Prostate gland (tissue), 2 donors: Measurements from ENCODE around the gene L3MBTL4.

ENCODE experiments used
- CTCF ChIP-seq, 4 experiments: fragments of 200-600 bp in 2 of 4; fragments of 450-650 bp in 2 of 4; sonication (generic) in 2 of 4; IDR thresholded peaks; 1 replicate in 3 of 4; 2 replicates in 1 of 4; pipeline ENCODE4 v1.5.1; 2016 to 2019; ENCODE audit warnings: antibody characterized with exemption in 4 of 4, mild to moderate bottlenecking in 2 of 4, moderate library complexity in 2 of 4
- POLR2A ChIP-seq: fragments of 450-650 bp; IDR thresholded peaks from one replicate; pipeline ENCODE4 v1.6.1; 2016; ENCODE audit warnings: antibody characterized with exemption, mild to moderate bottlenecking
- POLR2AphosphoS5 ChIP-seq: sonication (generic); formaldehyde crosslinking; IDR thresholded peaks from one replicate; pipeline ENCODE4 v1.6.1; 2017; ENCODE audit warnings: antibody characterized with exemption

- no peak for TF ChIP-seq CTCF (IDR thresholded peaks at IDR 0.05)
- no peak for TF ChIP-seq POLR2AphosphoS5
- no peak for TF ChIP-seq POLR2A
These were observed 23.5 kb upstream of the L3MBTL4 start for GRCh38 chr18:6437937-6438818.
